Adipocyte (in vitro differentiated cells): ENCODE measurements around the gene ETFB.

Experiments used
- DNase-seq: peaks from one replicate; pipeline ENCODE4 v3.0.0-alpha.2; 2015; ENCODE audit warnings: low read depth
- H3K27me3 ChIP-seq: replicated peaks from 2 replicates; pipeline ENCODE4 v1.7.0; 2013; ENCODE audit warnings: mild to moderate bottlenecking, low read length, moderate library complexity; ENCODE audit not compliant: control insufficient read depth, insufficient read depth
- H3K36me3 ChIP-seq: 2 replicates; pipeline ENCODE4 v1.7.0; 2013; ENCODE audit warnings: low read length, mild to moderate bottlenecking, moderate library complexity; ENCODE audit not compliant: control insufficient read depth, insufficient read depth, severe bottlenecking
- H3K4me1 ChIP-seq: 2 replicates; pipeline ENCODE4 v1.7.0; 2013; ENCODE audit warnings: mild to moderate bottlenecking, low read length, moderate library complexity; ENCODE audit not compliant: control insufficient read depth, insufficient read depth
- H3K4me3 ChIP-seq: 2 replicates; pipeline ENCODE4 v1.7.0; 2013; ENCODE audit warnings: mild to moderate bottlenecking, low read length, moderate library complexity
- H3K9ac ChIP-seq: 2 replicates; pipeline ENCODE4 v1.7.0; 2013; ENCODE audit warnings: mild to moderate bottlenecking, low read length, moderate library complexity
- H3K9me3 ChIP-seq: 2 replicates; pipeline ENCODE4 v1.7.0; 2013; ENCODE audit warnings: mild to moderate bottlenecking, low read length, moderate library complexity; ENCODE audit not compliant: control insufficient read depth

ETFB gene

DNA sequence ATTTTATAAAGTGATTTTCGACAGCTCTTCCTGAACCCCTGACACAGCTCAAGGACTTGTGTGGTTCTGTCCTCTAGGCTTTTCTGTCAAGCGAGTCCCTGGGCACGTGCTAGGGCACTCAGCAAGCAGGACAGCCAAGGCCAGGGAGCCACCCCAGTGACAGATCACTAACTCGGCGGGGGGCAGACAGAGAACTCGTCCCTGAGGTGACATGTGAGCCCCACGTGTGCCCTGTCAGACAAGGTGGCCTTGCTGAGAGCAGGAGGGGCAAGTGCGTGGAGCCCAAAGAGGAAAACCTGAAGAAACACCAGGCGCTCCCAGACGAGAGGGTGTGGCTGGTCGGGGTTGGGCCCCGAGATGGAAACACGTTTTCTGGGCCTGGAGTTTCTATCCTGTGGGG, 4.9 kb downstream of the ETFB start:
- H3K9ac ChIP-seq, result no peak overlapping the region
- no peaks in the 10 kb centered on the region for H3K9me3 ChIP-seq
- DNase-seq, result no peak
- peaks cover 5% of the 10 kb centered on the region for H3K36me3 ChIP-seq
- no peak overlapping the region for H3K4me3 ChIP-seq
- peaks cover 45% of the 10 kb centered on the region for H3K4me1 ChIP-seq
- H3K27me3 ChIP-seq, result no peaks in the 10 kb centered on the region

DNA sequence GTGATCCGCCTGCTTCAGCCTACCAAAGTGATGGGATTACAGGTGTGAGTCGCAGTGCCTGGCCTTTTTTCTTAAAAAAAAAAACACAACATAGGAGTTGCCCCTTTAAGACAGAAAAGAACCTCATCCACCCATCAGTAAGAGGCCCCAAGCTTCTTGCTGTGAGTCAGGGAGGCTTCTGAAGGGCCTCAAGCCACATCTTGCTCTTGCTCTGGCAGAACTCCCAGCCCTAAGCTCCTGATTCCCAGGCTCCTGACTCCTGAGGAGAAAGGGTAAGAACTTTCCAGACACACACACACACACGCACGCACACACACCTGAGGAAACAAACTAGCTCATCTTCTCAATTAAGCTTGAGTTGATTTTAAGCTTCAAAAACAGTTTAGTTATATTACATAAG, 6.9 kb downstream of the ETFB start:
- no peaks in the 10 kb centered on the region for H3K9me3 ChIP-seq
- H3K36me3 ChIP-seq, result peaks cover 8% of the 10 kb centered on the region
- peaks cover 38% of the 10 kb centered on the region for H3K4me1 ChIP-seq
- DNase-seq, result peak; percentile 87
- peak overlapping the region; percentile 39 for H3K9ac ChIP-seq
- no peak overlapping the region for H3K4me3 ChIP-seq
- H3K27me3 ChIP-seq, result no peaks in the 10 kb centered on the region

DNA sequence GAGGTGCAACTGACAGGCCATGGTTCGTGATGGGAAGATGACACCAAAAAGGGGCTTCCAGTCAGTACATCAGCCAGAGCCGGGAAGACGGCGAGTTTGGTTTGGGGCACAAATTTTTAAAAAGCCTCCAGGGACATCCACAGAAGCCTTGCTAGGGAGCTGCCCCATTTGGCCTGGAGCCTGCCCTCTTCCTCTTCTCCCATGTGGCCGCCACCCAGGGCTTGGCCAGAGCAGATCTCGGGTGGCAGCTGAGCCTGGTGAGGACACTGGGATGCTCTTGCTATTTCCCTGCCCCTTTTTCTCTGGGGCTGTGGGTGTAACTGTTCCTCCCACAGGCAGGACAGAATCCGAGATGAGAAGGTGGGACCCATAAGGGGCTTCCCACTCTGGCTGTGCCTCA, 8.2 kb downstream of the ETFB start:
- no peaks in the 10 kb centered on the region for H3K9me3 ChIP-seq
- H3K36me3 ChIP-seq, result peaks cover 10% of the 10 kb centered on the region
- H3K27me3 ChIP-seq, result no peaks in the 10 kb centered on the region
- no peak overlapping the region for H3K4me3 ChIP-seq
- peaks cover 27% of the 10 kb centered on the region for H3K4me1 ChIP-seq
- no peak for DNase-seq
- H3K9ac ChIP-seq, result no peak overlapping the region

DNA sequence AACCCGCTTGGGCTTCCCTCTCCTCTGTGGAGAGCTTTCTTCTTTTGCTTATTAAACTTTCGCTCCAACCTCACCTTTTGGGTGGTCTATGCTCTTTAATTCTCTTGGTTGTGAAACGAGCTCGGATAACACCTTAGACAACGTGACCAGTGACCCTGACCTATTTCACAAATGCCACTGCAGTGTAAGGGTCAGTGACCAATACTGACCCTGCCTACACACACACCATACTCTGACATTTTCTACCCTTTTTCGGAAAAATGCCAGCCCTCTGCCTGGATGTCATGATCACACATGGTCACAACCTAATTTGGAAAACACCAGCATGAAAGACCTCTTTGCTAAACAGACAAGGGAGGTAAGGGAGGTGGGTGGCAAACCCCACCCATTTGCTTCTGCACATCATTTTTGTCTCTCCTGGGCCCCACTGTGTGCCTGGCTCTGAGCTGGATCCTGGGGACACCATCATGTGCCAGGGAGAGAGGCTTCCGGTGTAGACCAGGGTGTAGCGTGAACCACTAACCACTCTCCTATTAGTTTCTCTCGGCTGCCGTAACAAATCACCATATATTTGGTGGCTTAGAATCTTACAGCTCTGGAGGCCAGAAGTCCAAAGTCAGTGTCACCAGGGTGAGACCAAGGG, 9.9 kb downstream of the ETFB start:
- Histone ChIP-seq H3K4me1 (peaks cover 21% of the 10 kb centered on the region), H3K9me3 (no peaks in the 10 kb centered on the region), H3K9ac (no peak overlapping the region), H3K4me3 (no peak overlapping the region), H3K36me3 (peaks cover 27% of the 10 kb centered on the region), H3K27me3 (no peaks in the 10 kb centered on the region)
- no peak for DNase-seq

DNA sequence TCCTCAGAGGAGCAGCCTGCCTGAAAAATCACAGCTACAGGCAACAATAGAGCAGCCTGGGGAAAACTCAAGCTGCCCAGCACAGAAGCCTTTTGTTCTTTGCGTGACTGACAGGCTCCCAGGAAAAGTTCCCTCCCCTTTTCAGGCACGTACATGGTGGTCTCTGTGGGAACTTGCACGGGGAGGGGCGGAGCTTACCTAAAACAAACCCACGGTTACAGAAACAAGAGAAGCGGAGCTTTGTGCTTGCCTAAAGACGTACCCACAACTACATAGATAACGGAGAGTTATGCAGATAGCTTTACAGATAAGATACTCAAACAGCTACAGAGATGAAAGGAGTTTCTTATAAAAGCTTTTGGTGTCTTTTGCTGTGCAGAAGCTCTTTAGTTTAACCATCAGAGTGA, 11.4 kb downstream of the ETFB start:
- Histone ChIP-seq H3K9me3 (no peaks in the 10 kb centered on the region), H3K4me1 (peaks cover 29% of the 10 kb centered on the region), H3K4me3 (no peak overlapping the region), H3K9ac (no peak overlapping the region), H3K36me3 (peaks cover 40% of the 10 kb centered on the region), H3K27me3 (no peaks in the 10 kb centered on the region)
- no peak for DNase-seq

DNA sequence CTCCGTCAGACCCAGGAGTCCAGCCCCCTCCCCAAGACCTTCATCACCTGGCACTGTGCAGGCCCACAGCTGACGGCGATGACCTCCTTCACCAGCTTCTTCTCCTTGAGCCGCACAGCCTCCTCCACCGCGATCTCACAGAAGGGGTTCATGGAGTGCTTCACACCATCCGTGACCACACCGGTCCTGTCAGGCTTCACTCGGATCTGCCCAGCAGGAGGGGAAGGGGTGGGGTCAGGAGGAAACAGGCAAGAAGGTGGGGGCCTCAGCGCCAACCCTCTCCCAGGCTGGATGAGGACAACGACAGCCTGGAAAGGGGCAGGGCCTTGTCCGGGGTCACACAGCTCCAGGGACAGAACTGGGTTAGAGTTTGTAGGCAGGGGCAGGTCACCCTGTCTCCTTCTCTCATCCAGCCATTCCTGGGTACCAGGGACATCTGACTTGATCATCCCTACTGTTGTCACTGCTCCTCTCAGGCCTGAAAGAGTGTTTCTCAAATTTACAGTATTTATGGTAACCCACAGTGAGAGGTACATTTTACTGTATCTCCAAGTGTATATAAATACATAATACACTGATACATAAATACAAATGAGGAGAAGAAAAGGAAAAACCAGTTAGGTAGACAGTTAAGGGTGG, 12.0 kb downstream of the ETFB start:
- Histone ChIP-seq H3K9ac (no peak overlapping the region), H3K9me3 (no peaks in the 10 kb centered on the region), H3K4me1 (peaks cover 24% of the 10 kb centered on the region), H3K4me3 (no peak overlapping the region), H3K36me3 (peaks cover 45% of the 10 kb centered on the region), H3K27me3 (no peaks in the 10 kb centered on the region)
- DNase-seq, result no peak

DNA sequence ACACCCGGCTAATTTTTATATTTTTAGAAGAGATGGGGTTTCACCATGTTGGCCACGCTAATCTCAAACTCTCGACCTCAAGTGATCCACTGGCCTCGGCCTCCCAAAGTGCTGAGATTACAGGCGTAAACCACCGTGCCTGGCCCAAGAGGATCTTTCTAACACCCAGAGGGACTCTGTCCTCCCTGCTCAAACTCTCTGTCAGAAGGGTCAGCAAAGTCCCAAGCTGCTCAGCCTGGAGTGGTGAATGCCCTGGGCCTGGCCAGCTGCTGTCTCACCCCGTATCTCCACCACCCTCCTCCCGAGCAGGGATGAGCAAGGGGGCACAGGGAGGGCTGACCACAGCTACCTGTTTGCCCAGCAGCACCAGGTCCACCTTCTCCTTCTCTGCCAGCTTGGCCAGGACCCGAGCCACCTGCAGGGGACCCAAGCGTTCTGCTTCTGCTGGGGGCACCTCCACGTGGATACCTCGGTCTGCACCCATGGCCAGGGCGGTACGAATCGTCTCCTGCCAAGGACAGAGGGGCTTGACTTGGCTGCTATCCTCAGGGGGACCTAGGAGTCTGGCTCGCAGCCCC, 13.3 kb downstream of the ETFB start:
- H3K9me3 ChIP-seq, result no peaks in the 10 kb centered on the region
- peaks cover 55% of the 10 kb centered on the region for H3K36me3 ChIP-seq
- H3K4me1 ChIP-seq, result peaks cover 15% of the 10 kb centered on the region
- no peak overlapping the region for H3K4me3 ChIP-seq
- no peaks in the 10 kb centered on the region for H3K27me3 ChIP-seq
- no peak overlapping the region for H3K9ac ChIP-seq
- no peak for DNase-seq

DNA sequence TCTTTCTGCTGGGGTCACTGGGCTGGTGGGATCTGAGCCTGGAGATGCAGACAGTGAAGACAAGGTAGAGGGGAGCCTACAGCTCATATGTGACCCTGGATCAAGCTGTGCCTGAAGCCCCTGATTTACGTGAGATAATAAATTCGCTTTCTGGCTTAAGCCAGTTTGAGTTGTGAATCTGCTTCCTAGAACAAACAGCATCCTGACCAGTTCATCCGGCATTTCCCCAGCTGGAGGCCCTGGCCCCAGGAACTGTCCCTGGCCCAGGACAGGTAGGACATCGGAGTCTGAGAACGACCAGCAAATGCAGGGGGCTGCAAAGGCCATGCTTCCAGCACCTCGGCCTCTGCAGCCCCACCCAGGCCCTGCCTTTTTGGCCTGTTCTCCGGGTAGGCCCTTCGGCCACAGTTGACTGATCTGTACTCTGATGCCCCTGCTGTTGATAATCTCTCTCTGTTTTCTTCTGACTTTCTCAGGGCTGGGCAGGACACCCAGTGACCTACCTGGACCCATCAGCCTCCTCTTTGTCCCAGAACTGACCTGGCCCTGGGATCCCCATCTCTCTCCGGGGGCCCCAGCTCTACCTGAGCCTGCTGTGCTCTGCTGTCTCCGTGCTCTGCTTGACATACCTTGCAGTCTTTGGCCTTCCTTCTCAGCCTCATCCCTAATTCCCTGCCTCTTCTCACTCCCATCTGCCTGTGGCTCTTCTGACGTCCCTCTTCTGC, 14.8 kb downstream of the ETFB start:
- Histone ChIP-seq H3K9me3 (no peaks in the 10 kb centered on the region), H3K27me3 (no peaks in the 10 kb centered on the region), H3K9ac (no peak overlapping the region), H3K4me1 (peaks cover 13% of the 10 kb centered on the region), H3K36me3 (peaks cover 66% of the 10 kb centered on the region), H3K4me3 (no peak overlapping the region)
- no peak for DNase-seq

DNA sequence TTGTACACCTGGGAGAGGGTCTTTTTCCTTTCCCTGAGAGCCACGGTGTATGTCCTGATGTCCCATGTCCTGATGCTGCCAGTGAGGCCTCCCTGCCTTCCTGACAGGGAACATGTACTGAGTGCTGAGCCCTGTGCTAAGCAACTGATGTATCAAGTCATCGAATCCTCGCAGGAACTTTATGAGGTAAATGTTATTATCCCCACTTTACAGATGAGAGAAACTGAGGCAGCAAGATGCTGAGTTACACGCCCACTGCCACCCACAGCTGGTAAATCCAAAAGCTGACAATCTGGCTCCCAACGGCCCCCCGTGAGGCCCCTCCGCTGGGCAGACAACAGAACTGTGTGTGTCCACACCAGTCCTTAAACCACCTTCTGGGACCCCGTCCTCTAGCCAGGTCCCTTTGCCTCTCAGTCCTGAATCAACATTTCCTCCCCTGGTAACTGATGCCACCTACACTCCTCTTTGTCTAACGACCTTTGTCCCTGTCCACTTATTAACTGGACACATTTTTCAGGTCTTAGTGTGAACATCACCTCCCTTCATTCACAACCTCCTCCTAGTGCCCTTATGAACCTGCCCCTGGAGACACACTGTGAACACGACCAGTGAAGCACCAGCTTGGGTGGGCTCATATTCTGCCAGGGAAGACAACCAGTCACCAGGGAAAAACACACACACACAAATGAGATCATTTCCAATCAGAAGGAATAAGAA, 18.8 kb downstream of the ETFB start:
- Histone ChIP-seq H3K36me3 (peaks cover 74% of the 10 kb centered on the region), H3K4me1 (peaks cover 10% of the 10 kb centered on the region), H3K9me3 (no peaks in the 10 kb centered on the region), H3K4me3 (no peak overlapping the region), H3K9ac (no peak overlapping the region), H3K27me3 (no peaks in the 10 kb centered on the region)
- no peak for DNase-seq

DNA sequence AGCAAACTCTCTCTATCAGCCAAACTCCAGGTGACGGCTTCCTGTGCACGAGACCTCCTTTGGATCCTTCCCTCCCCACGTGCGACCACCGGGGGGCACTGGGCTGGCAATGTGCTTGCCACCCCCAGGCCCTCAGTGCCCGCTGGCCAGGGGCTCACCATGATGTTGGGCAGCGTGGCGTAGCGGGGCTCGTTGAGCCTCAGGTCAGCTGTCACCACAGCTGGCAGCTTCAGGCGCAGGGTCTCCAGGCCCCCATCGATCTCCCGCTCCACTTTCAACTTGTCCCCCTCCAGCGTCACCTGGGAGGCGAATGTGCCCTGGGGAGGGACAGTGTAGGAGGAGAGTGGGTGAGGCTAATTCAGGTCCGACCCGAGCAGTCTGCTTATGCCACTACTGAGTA, 19.4 kb downstream of the ETFB start:
- Histone ChIP-seq H3K4me3 (no peak overlapping the region), H3K27me3 (no peaks in the 10 kb centered on the region), H3K36me3 (peaks cover 68% of the 10 kb centered on the region), H3K9ac (no peak overlapping the region), H3K4me1 (peaks cover 10% of the 10 kb centered on the region), H3K9me3 (no peaks in the 10 kb centered on the region)
- no peak for DNase-seq

DNA sequence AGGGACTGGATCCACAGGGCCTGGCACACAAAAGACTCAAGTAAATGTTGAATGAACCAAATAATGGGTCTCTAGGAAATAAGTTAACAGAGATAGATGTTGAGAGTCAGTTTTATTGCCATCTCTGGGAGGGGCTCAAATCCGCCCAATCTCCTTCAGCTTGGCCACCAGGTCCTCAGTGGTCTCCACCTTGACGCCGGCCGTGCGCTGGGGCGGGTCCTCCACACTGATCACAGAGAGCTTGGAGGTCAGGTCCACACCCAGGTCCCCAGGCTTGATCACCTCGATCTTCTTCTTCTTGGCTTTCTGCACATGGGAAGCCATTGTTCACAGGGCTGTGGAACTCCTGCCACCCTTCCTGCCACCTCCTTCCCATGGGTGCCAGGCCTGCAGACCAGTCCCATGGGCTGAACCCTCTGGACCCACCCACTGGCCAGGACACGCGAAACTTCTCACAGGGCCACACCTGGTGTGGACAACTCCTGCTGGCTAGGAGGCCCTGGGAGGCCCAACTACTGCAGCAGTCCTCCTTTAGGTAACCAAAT, 21.0 kb downstream of the ETFB start:
- Histone ChIP-seq H3K9me3 (no peaks in the 10 kb centered on the region), H3K4me3 (no peak overlapping the region), H3K4me1 (peaks cover 1% of the 10 kb centered on the region), H3K9ac (no peak overlapping the region), H3K27me3 (no peaks in the 10 kb centered on the region), H3K36me3 (peaks cover 55% of the 10 kb centered on the region)
- DNase-seq, result no peak
